HEK293T (cell line): ENCODE measurements around the gene CCDC40.

ENCODE experiments used
- ARNT ChIP-seq: fragments of 450-650 bp; IDR thresholded peaks from 2 replicates; pipeline ENCODE4 v1.6.1; 2017; ENCODE audit warnings: mild to moderate bottlenecking
- ELF4 ChIP-seq: fragments of 450-650 bp; IDR thresholded peaks from 2 replicates; pipeline ENCODE4 v1.6.1; 2017; ENCODE audit warnings: antibody characterized with exemption
- SUZ12 ChIP-seq: fragments of 450-650 bp; IDR thresholded peaks from 2 replicates; pipeline ENCODE4 v1.6.1; 2016; ENCODE audit warnings: mild to moderate bottlenecking

GRCh38 chr17:80071116-80071841, 34.8 kb downstream of the CCDC40 start:
- TF ChIP-seq ARNT (no peak), SUZ12 (no peak), ELF4 (no peak)
